Activated B cell treated with CpG ODN at 0.5 μM for 24 hours (primary cell): ENCODE results near the gene MEIS2. TPM values are rescaled to one million over a fixed set of nuclear protein-coding genes. Genes with fewer than 3 reads are reported as not detected.

ENCODE experiments used
- ATAC-seq: fragments of 200-7000 bp; cut with Tn5 transposase; one replicate; pipeline ENCODE4 v1.10.0; 2021; ENCODE audit warnings: low read depth, mild to moderate bottlenecking, moderate library complexity
- CTCF ChIA-PET: fragments of 350-600 bp; sonication (Branson Sonifier 250); formaldehyde crosslinking; loops from one replicate; lab custom pipeline; 2021; ENCODE audit warnings: antibody characterized with exemption; lab: Charles Lee
- POLR2A ChIA-PET: fragments of 350-600 bp; sonication (Branson Sonifier 250); formaldehyde crosslinking; loops from one replicate; lab custom pipeline; 2021; ENCODE audit warnings: antibody characterized with exemption; lab: Charles Lee
- DNase-seq: peaks from one replicate; pipeline ENCODE4 v3.0.0; 2022
- H3K27ac Mint-ChIP-seq: one replicate; pipeline ENCODE4 v1.8.0; 2020; ENCODE audit warnings: mixed read lengths
- H3K27me3 Mint-ChIP-seq: one replicate; pipeline ENCODE4 v1.8.0; 2021; ENCODE audit warnings: mixed read lengths
- H3K36me3 Mint-ChIP-seq: one replicate; pipeline ENCODE4 v1.8.0; 2021; ENCODE audit warnings: low read depth, mixed read lengths
- H3K4me1 Mint-ChIP-seq: one replicate; pipeline ENCODE4 v1.8.0; 2021; ENCODE audit warnings: mixed read lengths
- H3K4me3 Mint-ChIP-seq: one replicate; pipeline ENCODE4 v1.8.0; 2020; ENCODE audit warnings: mild to moderate bottlenecking, mixed read lengths
- H3K9me3 Mint-ChIP-seq: one replicate; pipeline ENCODE4 v1.8.0; 2020; ENCODE audit warnings: mixed read lengths
- CTCF ChIP-seq: fragments of 200-600 bp; IDR thresholded peaks from one replicate; pipeline ENCODE4 v1.8.0; 2022; ENCODE audit warnings: antibody characterized with exemption, mild to moderate bottlenecking
- intact Hi-C: fragments of 100-400 bp; cut with micrococcal nuclease; formaldehyde crosslinking; loops from one replicate; pipeline ENCODE4 v1.15.1; 2024
- total RNA-seq: library from RNA; stranded (reverse); gene quantifications from 2 replicates; pipeline ENCODE4 v1.2.3, GENCODE V29; 2022

Gene MEIS2
- total RNA-seq, 1 donor from 2014 or later, result 0.24 TPM

DNA sequence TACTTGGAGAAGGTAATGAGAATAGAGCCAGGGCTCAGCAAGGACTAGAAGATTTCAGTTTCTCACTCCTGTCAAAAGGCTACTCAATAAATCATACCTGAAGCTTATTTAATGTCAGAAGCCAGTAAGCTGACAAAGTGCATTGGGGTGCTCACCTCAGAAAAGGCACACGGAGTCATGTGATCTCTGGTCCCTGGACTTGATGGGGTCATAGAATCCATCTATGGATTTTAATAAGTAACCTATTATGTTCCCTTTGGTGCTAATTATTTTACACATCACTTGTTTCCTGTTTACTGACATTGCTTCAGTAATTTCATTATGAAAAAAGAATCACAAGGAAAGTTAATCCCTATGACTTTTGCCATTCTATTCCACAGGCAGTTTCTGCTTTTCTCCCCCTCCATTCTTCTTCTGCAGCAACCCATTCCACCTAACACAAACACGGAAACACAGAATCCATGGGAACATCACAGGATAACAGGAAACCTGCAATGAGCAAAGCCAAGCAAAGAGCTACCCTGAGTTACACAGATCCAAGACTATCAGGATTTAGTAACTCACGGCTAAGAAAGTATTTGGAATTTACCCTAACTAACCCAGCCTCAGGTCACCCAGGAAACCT lies 159.6 kb downstream of the MEIS2 start:
- CTCF ChIA-PET, result no interaction called here
- ATAC-seq (no peak), DNase-seq (no peak)
- no peak for TF ChIP-seq CTCF
- Mint-ChIP-seq H3K9me3 (no peaks in the 10 kb centered on the region), H3K27ac (no peak overlapping the region), H3K4me3 (no peak overlapping the region), H3K36me3 (no peaks in the 10 kb centered on the region), H3K4me1 (no peaks in the 10 kb centered on the region), H3K27me3 (no peaks in the 10 kb centered on the region)
- intact Hi-C loops, result no loop called here
- POLR2A ChIA-PET, result no interaction called here

GRCh38 chr15:36940219-36940618 lies 160.1 kb downstream of the MEIS2 start:
- CTCF ChIA-PET, result no interaction called here
- H3K27ac Mint-ChIP-seq, result no peak overlapping the region
- H3K9me3 Mint-ChIP-seq, result no peaks in the 10 kb centered on the region
- no peak for TF ChIP-seq CTCF
- no peaks in the 10 kb centered on the region for H3K36me3 Mint-ChIP-seq
- H3K27me3 Mint-ChIP-seq, result no peaks in the 10 kb centered on the region
- DNase-seq, result no peak
- H3K4me1 Mint-ChIP-seq, result no peaks in the 10 kb centered on the region
- POLR2A ChIA-PET, result no interaction called here
- no peak for ATAC-seq
- no peak overlapping the region for H3K4me3 Mint-ChIP-seq
- intact Hi-C loops, result no loop called here

DNA sequence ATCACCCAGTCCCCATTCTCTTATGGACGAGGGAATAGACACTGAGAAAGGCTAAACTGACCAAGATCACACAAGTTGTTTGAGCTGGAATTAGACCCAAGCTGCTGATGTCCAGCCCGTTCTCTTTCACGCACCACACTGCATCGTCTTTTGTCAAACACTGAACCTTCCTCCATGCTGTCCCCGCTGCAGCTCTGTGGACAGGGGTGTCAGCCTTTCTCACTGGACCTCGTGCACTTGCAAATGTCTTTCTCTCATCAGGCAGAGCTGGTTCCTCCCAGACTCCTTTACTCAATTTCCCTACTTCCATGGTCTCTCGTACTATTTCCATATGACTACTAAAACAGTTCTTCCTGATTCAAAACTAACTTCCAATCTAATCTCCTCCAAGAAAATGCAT lies 161.6 kb downstream of the MEIS2 start:
- no peaks in the 10 kb centered on the region for H3K4me1 Mint-ChIP-seq
- DNase-seq (no peak), ATAC-seq (no peak)
- H3K27ac Mint-ChIP-seq, result no peak overlapping the region
- ChIA-PET POLR2A (no interaction called here), CTCF (no interaction called here)
- H3K9me3 Mint-ChIP-seq, result no peaks in the 10 kb centered on the region
- H3K4me3 Mint-ChIP-seq, result no peak overlapping the region
- intact Hi-C loops, result no loop called here
- no peaks in the 10 kb centered on the region for H3K27me3 Mint-ChIP-seq
- no peaks in the 10 kb centered on the region for H3K36me3 Mint-ChIP-seq
- TF ChIP-seq CTCF, result no peak

GRCh38 chr15:36938131-36938530 lies 162.2 kb downstream of the MEIS2 start:
- Mint-ChIP-seq H3K27ac (no peak overlapping the region), H3K9me3 (no peaks in the 10 kb centered on the region)

DNA sequence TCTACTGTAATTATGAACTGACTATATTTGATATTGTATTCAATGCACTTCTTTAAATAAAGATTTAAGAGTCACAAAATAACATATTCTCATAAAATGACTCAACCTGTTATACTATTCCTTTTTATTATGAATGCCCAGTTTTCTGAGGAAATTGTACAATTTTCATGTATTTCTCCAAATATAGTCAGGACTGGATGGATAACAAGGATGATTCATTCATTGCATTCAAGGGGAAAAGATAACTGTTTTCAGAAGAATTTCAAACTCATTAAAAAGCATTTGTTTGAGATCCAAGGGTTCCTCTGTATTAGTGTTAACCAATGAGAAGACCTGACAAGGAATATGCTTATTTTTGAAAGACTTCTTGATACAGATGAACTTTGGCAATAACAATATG lies 163.7 kb downstream of the MEIS2 start:
- POLR2A ChIA-PET, result no interaction called here
- Mint-ChIP-seq H3K27me3 (no peaks in the 10 kb centered on the region), H3K9me3 (no peaks in the 10 kb centered on the region), H3K4me3 (no peak overlapping the region), H3K36me3 (no peaks in the 10 kb centered on the region), H3K4me1 (no peaks in the 10 kb centered on the region), H3K27ac (no peak overlapping the region)
- no peak for TF ChIP-seq CTCF
- DNase-seq (no peak), ATAC-seq (no peak)
- CTCF ChIA-PET, result no interaction called here
- intact Hi-C loops, result no loop called here

More at GRCh38 chr15:36938131-36938530, 162.2 kb downstream of the MEIS2 start:
- H3K27me3 Mint-ChIP-seq, result no peaks in the 10 kb centered on the region
- intact Hi-C loops, result no loop called here
- CTCF ChIA-PET, result no interaction called here
- TF ChIP-seq CTCF, result no peak
- no peak for DNase-seq
- no peak for ATAC-seq
- POLR2A ChIA-PET, result no interaction called here
- H3K36me3 Mint-ChIP-seq, result no peaks in the 10 kb centered on the region
- no peaks in the 10 kb centered on the region for H3K4me1 Mint-ChIP-seq
- H3K4me3 Mint-ChIP-seq, result no peak overlapping the region
